Coronary artery (tissue), 2 donors: ENCODE results near the gene PNLIPRP1.

Source experiments
- DNase-seq: peaks from one replicate; pipeline ENCODE4 v3.0.0-alpha.2; 2017; ENCODE audit warnings: low spot score
- H3K27ac ChIP-seq, 2 donors: fragments of 200-600 bp; sonication (generic); one replicate each; pipeline ENCODE4 v1.5.1; 2016 to 2019
- H3K4me3 ChIP-seq: fragments of 200-600 bp; sonication (generic); 2 replicates; pipeline ENCODE4 v1.5.1; 2016; ENCODE audit warnings: mild to moderate bottlenecking, moderate library complexity
- CTCF ChIP-seq: fragments of 200-600 bp; sonication (generic); IDR thresholded peaks from one replicate; pipeline ENCODE4 v1.5.1; 2019; ENCODE audit warnings: antibody characterized with exemption

Gene PNLIPRP1

GRCh38 chr10:116587878-116588591 is 2.7 kb upstream of the PNLIPRP1 start:
- H3K4me3 ChIP-seq, result no peak overlapping the region
- no peak for DNase-seq
- no peak overlapping the region for H3K27ac ChIP-seq
- TF ChIP-seq CTCF, result no peak

GRCh38 chr10:116588995-116589394 is 1.8 kb upstream of the PNLIPRP1 start:
- no peak for TF ChIP-seq CTCF
- Histone ChIP-seq H3K27ac (no peak overlapping the region), H3K4me3 (no peak overlapping the region)
- no peak for DNase-seq

DNA sequence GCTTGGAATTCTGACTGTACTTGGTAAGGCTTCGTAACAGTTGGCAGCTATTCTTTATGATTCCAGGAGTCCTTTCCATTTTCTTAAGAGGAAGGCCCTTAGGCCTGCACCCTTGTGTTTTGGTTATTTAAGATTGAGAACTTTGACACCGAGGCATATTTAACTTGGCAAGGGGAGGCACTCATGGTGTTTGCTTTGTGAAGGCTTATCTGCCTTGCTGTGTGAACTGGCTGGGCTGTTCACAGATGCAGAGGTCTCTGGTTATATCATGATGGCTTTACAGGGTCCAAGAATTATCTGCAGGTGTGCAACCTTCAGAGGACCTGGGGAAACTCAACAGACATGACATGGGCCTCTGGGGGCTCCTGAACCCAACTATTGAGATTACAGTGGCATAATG is 833 bp upstream of the PNLIPRP1 start:
- no peak overlapping the region for H3K27ac ChIP-seq
- no peak overlapping the region for H3K4me3 ChIP-seq
- no peak for DNase-seq
- no peak for TF ChIP-seq CTCF

GRCh38 chr10:116593139-116593740 is 2.5 kb downstream of the PNLIPRP1 start:
- no peak overlapping the region for H3K4me3 ChIP-seq
- DNase-seq, result no peak
- no peak for TF ChIP-seq CTCF

GRCh38 chr10:116594525-116595035 is 3.8 kb downstream of the PNLIPRP1 start:
- no peak for TF ChIP-seq CTCF
- DNase-seq, result no peak
- Histone ChIP-seq H3K27ac (no peak overlapping the region), H3K4me3 (no peak overlapping the region)

More at GRCh38 chr10:116593139-116593740, 2.5 kb downstream of the PNLIPRP1 start:
- no peak overlapping the region for H3K27ac ChIP-seq

DNA sequence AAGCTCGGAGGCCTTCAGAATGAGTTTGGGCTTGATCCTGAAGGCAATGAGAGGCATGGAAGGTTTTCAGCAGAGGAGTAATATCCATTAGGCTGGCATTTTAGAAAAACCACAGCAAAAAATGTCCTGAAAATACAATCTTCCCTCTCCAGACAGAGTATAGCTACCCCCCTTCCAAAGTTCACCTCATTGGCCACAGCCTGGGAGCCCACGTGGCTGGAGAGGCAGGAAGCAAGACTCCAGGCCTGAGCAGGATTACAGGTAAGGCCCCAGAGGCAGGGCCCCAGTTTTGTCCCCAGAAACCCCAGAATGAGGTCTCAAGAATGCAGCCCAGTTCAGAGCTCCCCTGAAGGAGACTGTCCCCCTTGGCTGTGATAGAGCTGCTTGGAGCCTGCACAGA is 5.3 kb downstream of the PNLIPRP1 start:
- Histone ChIP-seq H3K4me3 (no peak overlapping the region), H3K27ac (no peak overlapping the region)
- no peak for TF ChIP-seq CTCF
- no peak for DNase-seq

GRCh38 chr10:116597543-116597942 is 6.8 kb downstream of the PNLIPRP1 start:
- DNase-seq, result no peak
- Histone ChIP-seq H3K4me3 (no peak overlapping the region), H3K27ac (no peak overlapping the region)
- no peak for TF ChIP-seq CTCF
